Transverse colon (tissue), 4 donors: ENCODE results near the gene EHD3. TPM values are rescaled to one million over a fixed set of nuclear protein-coding genes. Genes with fewer than 3 reads are reported as not detected.

Experiments
- DNase-seq: peaks from one replicate; pipeline ENCODE4 v3.0.0-alpha.2; 2019
- H3K27ac ChIP-seq, 4 donors: fragments of 200-600 bp; sonication (generic); 2 replicates each; pipeline ENCODE4 v1.5.1; 2016 to 2018; ENCODE audit warnings: inconsistent platforms in 4 of 4
- H3K27me3 ChIP-seq: fragments of 200-600 bp; sonication (generic); 2 replicates; pipeline ENCODE4 v1.5.1; 2017; ENCODE audit warnings: inconsistent platforms
- H3K36me3 ChIP-seq, 4 donors: fragments of 200-600 bp; sonication (generic); 2 replicates each; pipeline ENCODE4 v1.5.1; 2017 to 2019; ENCODE audit warnings: inconsistent platforms in 4 of 4
- H3K4me1 ChIP-seq, 4 donors: fragments of 200-600 bp; sonication (generic); 2 replicates each; pipeline ENCODE4 v1.5.1; 2017 to 2020; ENCODE audit warnings: inconsistent platforms in 4 of 4
- H3K4me3 ChIP-seq, 4 donors: fragments of 200-600 bp; sonication (generic); 1 replicate in 1 of 4; 2 replicates in 3 of 4; pipeline versions ENCODE4 v1.5.1 to v1.6.1; 2017 to 2019; ENCODE audit warnings: inconsistent platforms in 4 of 4
- H3K9me3 ChIP-seq, 2 donors: fragments of 200-600 bp; sonication (generic); 2 replicates each; pipeline ENCODE4 v1.5.1; 2017 to 2019; ENCODE audit warnings: inconsistent platforms in 2 of 2
- EP300 ChIP-seq: sonication (generic); formaldehyde crosslinking; IDR thresholded peaks from one replicate; pipeline ENCODE4 v1.6.1; 2017; ENCODE audit warnings: antibody characterized with exemption, low read depth
- POLR2A ChIP-seq: fragments of 450-650 bp; IDR thresholded peaks from one replicate; pipeline ENCODE4 v1.6.1; 2016; ENCODE audit warnings: antibody characterized with exemption, mild to moderate bottlenecking, moderate library complexity
- POLR2AphosphoS5 ChIP-seq, 3 donors: sonication (generic); formaldehyde crosslinking; IDR thresholded peaks; one replicate each; pipeline ENCODE4 v1.6.1; 2016; ENCODE audit warnings: antibody characterized with exemption in 3 of 3
- WGBS, 2 donors: methylation state at CpG; one replicate each; pipeline ENCODE4 v1.1.5; 2018; ENCODE audit warnings: low coverage in 1 of 2; 5-methylcytosine and 5-hydroxymethylcytosine counted together
- in situ Hi-C, 4 donors: fragments of 200-750 bp; cut with MboI; loops; one replicate each; pipeline versions ENCODE4 v1.15.0 to v1.15.1; 2017; ENCODE audit warnings: low sequenced_read_pairs in 3 of 4, low pct_ligation_motif_present in 1 of 4, low pct_unique_long_range_greater_than_20kb in 1 of 4
- intact Hi-C: fragments of 100-400 bp; cut with DNase I; formaldehyde crosslinking; loops from one replicate; pipeline ENCODE4 v1.15.1; 2023; ENCODE audit warnings: low total_unique reads
- total RNA-seq, 4 donors: library from RNA; depleted of rRNA; stranded (reverse); fragments of >200 nt; gene quantifications; one replicate each; pipeline ENCODE4 v1.1.0, GENCODE V29; 2016
- TF ChIP-seq, protein P1 (sequence below), 5 experiments: fragments of 200-600 bp in 3 of 5; fragments of 450-650 bp in 2 of 5; sonication (generic) in 3 of 5; IDR thresholded peaks; 1 replicate in 2 of 5; 2 replicates in 3 of 5; pipeline ENCODE4 v1.5.1; 2016 to 2017; ENCODE audit warnings: antibody characterized with exemption in 5 of 5, inconsistent platforms in 3 of 5, mild to moderate bottlenecking in 2 of 5, moderate library complexity in 1 of 5

The EHD3 gene
- total RNA-seq, 4 donors from 2014 or later, result 1.2 to 10.1 (median 3.6) TPM

DNA sequence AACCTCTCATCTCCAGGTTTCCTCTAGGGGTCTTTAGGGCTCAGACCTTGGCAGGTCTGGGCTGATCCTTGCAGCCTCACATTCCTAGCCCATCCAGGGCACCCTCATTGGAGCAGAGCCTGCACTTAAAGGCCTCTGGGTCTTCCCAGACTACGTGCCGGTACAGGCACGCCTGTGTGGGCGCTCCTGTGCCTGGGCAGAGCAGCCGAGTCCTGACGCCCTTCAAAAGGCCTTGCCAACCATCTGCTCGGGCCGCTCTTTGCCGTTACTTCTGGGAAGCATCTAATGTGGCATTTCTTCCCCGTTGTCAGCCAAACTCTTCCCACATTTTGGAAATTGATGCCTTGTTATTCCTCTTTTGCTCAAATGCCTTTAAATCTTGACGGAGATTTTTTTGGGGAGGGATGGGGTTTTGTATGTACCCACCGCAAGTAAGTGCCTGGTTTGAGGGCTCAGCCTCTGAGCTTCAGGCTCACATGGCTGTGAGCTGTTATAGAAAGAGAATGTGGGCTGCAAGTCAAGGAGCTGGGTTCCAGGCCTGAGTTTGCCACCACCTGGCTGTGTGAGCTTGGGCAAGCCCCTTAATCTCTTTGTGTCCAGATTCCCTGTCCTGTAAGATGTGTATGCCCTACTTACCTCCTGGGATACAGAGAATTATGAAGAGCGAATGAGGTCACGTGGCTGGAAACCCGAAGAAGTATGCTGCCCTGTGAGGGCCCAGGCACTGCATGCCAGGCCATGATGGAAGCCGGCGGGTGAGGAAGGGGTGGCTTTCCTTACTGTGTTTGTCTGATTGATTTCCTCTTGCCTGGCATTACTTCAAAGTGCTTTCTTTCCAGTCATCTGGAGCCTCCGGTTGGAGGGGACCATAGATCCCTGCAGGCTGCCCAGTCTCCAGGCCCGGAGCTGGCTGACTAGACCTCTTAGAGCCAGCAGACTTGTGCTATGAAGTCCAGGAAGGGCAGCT is 20.6 kb downstream of the EHD3 start:
- H3K4me1 ChIP-seq, result no peaks in the 10 kb centered on the region
- no peaks in the 10 kb centered on the region for H3K36me3 ChIP-seq
- TF ChIP-seq POLR2A (no peak), EP300 (no peak), POLR2AphosphoS5 (IDR thresholded peaks at IDR 0.05) (no peak)
- TF ChIP-seq, protein P1, sequence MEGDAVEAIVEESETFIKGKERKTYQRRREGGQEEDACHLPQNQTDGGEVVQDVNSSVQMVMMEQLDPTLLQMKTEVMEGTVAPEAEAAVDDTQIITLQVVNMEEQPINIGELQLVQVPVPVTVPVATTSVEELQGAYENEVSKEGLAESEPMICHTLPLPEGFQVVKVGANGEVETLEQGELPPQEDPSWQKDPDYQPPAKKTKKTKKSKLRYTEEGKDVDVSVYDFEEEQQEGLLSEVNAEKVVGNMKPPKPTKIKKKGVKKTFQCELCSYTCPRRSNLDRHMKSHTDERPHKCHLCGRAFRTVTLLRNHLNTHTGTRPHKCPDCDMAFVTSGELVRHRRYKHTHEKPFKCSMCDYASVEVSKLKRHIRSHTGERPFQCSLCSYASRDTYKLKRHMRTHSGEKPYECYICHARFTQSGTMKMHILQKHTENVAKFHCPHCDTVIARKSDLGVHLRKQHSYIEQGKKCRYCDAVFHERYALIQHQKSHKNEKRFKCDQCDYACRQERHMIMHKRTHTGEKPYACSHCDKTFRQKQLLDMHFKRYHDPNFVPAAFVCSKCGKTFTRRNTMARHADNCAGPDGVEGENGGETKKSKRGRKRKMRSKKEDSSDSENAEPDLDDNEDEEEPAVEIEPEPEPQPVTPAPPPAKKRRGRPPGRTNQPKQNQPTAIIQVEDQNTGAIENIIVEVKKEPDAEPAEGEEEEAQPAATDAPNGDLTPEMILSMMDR (IDR thresholded peaks at IDR 0.05), result no peak
- in situ Hi-C loops, result no loop called here
- WGBS, 2 donors, result 95% methylated on average over 19 of the region's 19 CpGs; no CpG with 5 or more reads in 1 of the 2 donors
- intact Hi-C loops, result no loop called here
- H3K9me3 ChIP-seq, result no peaks in the 10 kb centered on the region
- no peak for DNase-seq
- H3K27me3 ChIP-seq, result no peaks in the 10 kb centered on the region
- no peak overlapping the region for H3K27ac ChIP-seq
- no peak overlapping the region for H3K4me3 ChIP-seq

DNA sequence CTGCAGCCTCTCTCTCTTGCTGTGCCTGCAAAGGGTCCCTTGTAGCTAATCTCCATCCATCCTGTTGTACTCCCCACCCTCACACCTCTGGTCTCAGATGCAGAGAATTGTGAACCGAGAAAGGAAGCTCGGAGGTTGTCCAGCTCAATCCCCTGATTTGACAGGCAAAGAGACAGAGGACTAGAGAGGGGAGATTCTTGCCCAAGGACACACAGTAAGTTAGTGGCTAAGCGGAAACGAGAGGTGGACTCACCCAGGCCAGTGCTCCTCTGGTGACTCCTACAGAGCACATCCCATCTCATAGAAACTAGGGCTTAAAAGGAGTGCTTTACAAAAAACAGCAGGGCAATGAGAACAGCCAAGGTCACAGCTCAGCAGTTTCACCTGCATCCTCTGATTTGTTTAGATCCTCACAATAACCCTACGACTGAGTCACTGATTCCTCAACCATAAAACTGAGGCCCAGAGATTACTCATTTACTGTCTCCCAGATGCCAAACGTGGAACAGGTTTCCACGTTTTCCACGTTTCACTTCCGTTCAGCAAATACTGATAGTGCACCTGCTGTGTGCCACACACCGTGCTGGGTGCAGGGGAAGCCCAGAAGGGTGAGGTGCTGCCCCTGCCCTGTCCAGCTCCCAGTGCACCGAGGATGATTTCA is 22.1 kb downstream of the EHD3 start:
- H3K4me3 ChIP-seq, result no peak overlapping the region
- TF ChIP-seq POLR2A, result no peak
- TF ChIP-seq, protein P1 (IDR thresholded peaks at IDR 0.05), result no peak
- in situ Hi-C loops, result no loop called here
- intact Hi-C loops, result no loop called here
- H3K4me1 ChIP-seq, result no peaks in the 10 kb centered on the region
- H3K27ac ChIP-seq, result no peak overlapping the region
- WGBS, 2 donors, result 68 to 80% methylated on average over 1 to 11 of the region's 11 CpGs
- H3K27me3 ChIP-seq, result no peaks in the 10 kb centered on the region
- no peaks in the 10 kb centered on the region for H3K36me3 ChIP-seq
- H3K9me3 ChIP-seq, result no peaks in the 10 kb centered on the region
- no peak for DNase-seq

DNA sequence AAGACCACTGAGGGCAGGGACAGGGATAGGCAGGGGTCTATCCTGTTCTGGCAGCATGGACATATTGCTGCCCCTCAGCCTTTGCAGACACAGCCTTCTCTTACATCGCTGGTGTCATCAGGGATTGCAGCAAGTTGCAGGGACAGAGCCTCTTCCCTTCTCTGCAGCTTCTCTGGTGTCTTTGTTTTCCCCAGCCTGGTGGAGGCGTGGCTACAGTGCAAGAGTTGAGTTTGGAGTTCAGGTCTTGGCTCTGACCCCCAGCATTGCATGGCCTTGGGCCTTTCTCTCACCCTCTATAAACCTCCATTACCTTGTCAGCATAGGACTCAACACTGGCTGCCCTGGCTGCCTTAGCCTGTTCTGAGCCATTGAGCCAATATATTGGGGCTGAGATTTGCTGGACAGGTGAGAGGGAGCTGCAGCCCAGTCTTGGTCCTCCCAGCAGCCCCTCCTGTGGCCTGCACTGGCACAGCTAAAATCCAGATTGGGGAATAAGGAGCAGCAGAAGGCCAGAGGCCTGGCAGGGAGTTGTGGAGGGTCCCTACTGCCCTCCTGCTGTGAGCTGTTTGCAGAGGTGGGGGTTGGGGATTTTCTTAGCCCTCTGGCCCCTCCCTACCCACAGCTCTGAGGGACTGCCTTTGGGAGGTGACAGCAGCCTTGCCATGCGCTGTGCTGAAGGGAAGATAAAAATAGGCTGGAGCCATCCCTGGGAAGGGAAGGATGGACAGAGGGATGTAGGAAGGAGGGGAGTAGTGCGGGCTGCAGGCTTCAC is 22.8 kb downstream of the EHD3 start:
- no peak overlapping the region for H3K27ac ChIP-seq
- TF ChIP-seq, protein P1 (IDR thresholded peaks at IDR 0.05), result no peak
- no peak for TF ChIP-seq POLR2AphosphoS5 (IDR thresholded peaks at IDR 0.05)
- TF ChIP-seq EP300, result no peak
- TF ChIP-seq POLR2A, result no peak
- 81 to 92% methylated on average over 2 to 4 of the region's 4 CpGs for WGBS, 2 donors
- H3K4me3 ChIP-seq, result no peak overlapping the region
- intact Hi-C loops, result no loop called here
- H3K4me1 ChIP-seq, result no peaks in the 10 kb centered on the region
- no peaks in the 10 kb centered on the region for H3K27me3 ChIP-seq
- H3K36me3 ChIP-seq, result no peaks in the 10 kb centered on the region
- no peak for DNase-seq
- no peaks in the 10 kb centered on the region for H3K9me3 ChIP-seq
- in situ Hi-C loops, result no loop called here

DNA sequence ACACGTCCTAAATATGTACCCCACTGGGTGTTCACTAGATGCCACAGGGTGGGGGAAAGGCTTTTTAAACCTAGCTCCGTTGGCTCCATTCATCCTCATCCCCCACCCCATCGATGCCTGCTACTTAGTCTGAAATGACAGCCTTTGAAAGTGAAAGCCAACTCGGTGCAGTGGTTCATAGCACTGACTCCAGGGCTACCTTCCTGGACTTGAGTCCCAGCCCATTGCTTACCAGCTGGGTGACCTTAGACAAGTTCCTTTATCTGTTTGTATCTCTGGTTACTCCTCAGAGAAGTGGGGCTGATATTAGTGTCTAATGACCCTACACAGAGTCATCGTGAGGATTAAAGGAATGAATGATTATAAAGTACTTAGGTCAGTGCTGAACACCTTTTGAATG is 24.4 kb downstream of the EHD3 start:
- in situ Hi-C loops (no loop called here), intact Hi-C loops (no loop called here)
- TF ChIP-seq EP300 (no peak), POLR2A (no peak), POLR2AphosphoS5 (IDR thresholded peaks at IDR 0.05) (no peak)
- TF ChIP-seq, protein P1 (IDR thresholded peaks at IDR 0.05), result no peak
- H3K9me3 ChIP-seq, result no peaks in the 10 kb centered on the region
- H3K4me3 ChIP-seq, result no peak overlapping the region
- no peaks in the 10 kb centered on the region for H3K4me1 ChIP-seq
- WGBS, 2 donors, result 74 to 82% methylated on average over 3 to 5 of the region's 5 CpGs
- H3K27ac ChIP-seq, result no peak overlapping the region
- DNase-seq, result no peak
- no peaks in the 10 kb centered on the region for H3K27me3 ChIP-seq
- H3K36me3 ChIP-seq, result no peaks in the 10 kb centered on the region
